Measurements from ENCODE around the gene HMX3. TPM values are rescaled to one million over a fixed set of nuclear protein-coding genes. Genes with fewer than 3 reads are reported as not detected.

Gene HMX3
- total RNA-seq, 1 donor from 2014 or later: not detected

DNA sequence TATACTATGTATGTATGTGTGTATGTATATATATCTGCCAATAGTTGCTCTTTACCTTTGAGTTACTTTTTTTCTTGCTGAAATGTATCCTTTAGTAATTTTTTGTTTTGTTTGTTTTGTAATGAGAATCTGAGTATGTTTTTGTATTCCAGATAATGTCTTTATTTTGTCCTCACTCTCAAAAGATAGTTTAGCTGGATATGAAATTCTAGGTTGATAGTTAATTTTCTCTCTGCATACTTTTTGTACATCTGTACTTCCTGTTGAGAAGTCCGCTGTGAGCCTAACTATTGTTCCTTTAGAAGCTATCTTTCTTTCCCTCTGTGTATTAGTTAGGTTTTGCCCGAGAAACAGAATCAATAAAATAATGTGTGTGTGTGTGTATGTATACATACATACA, 48.0 kb downstream of the HMX3 start:
- H4K20me1 ChIP-seq (ENCODE audit: insufficient read depth, low read length): no peaks in the 10 kb centered on the region
- Mint-ChIP-seq H3K4me1 (ENCODE audit: low read depth, unreplicated experiment) (no peaks in the 10 kb centered on the region), H3K4me3 (ENCODE audit: unreplicated experiment) (no peak overlapping the region), H3K9me3 (ENCODE audit: unreplicated experiment) (peaks cover 7% of the 10 kb centered on the region), H3K27me3 (ENCODE audit: low read depth, unreplicated experiment) (no peaks in the 10 kb centered on the region), H3K36me3 (ENCODE audit: low read depth, unreplicated experiment) (peaks cover 13% of the 10 kb centered on the region), H3K27ac (ENCODE audit: unreplicated experiment) (no peak overlapping the region)
- H2AFZ ChIP-seq (ENCODE audit: low read depth, low read length): no peak overlapping the region
- H3K9me3 ChIP-seq (ENCODE audit: insufficient read depth, low read depth, low read length): no peaks in the 10 kb centered on the region
- no peaks in the 10 kb centered on the region for H3K36me3 ChIP-seq (ENCODE audit: insufficient read depth, low read length)
- FAIRE-seq: no peak
- TF ChIP-seq, protein P1, sequence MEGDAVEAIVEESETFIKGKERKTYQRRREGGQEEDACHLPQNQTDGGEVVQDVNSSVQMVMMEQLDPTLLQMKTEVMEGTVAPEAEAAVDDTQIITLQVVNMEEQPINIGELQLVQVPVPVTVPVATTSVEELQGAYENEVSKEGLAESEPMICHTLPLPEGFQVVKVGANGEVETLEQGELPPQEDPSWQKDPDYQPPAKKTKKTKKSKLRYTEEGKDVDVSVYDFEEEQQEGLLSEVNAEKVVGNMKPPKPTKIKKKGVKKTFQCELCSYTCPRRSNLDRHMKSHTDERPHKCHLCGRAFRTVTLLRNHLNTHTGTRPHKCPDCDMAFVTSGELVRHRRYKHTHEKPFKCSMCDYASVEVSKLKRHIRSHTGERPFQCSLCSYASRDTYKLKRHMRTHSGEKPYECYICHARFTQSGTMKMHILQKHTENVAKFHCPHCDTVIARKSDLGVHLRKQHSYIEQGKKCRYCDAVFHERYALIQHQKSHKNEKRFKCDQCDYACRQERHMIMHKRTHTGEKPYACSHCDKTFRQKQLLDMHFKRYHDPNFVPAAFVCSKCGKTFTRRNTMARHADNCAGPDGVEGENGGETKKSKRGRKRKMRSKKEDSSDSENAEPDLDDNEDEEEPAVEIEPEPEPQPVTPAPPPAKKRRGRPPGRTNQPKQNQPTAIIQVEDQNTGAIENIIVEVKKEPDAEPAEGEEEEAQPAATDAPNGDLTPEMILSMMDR (IDR thresholded peaks at IDR 0.05; ENCODE audit: insufficient read depth, low read depth, low read length): no peak
- no peak for TF ChIP-seq EZH2 (IDR thresholded peaks at IDR 0.05; ENCODE audit: insufficient read depth, low read length)
- DNase-seq (ENCODE audit: low read depth): no peak
- H3K27me3 ChIP-seq (ENCODE audit: insufficient read depth, low read length): no peaks in the 10 kb centered on the region
- H3K79me2 ChIP-seq (ENCODE audit: insufficient read depth, low read length): no peaks in the 10 kb centered on the region
- H3K4me3 ChIP-seq (ENCODE audit: insufficient read depth, low read depth, low read length): no peak overlapping the region
- H3K9ac ChIP-seq (ENCODE audit: low read length): no peak overlapping the region
- no peak overlapping the region for H3K4me2 ChIP-seq (ENCODE audit: low read length)
- no peak overlapping the region for H3K27ac ChIP-seq (ENCODE audit: low read depth, low read length)
- H3K4me1 ChIP-seq (ENCODE audit: insufficient read depth, low read length): no peaks in the 10 kb centered on the region

DNA sequence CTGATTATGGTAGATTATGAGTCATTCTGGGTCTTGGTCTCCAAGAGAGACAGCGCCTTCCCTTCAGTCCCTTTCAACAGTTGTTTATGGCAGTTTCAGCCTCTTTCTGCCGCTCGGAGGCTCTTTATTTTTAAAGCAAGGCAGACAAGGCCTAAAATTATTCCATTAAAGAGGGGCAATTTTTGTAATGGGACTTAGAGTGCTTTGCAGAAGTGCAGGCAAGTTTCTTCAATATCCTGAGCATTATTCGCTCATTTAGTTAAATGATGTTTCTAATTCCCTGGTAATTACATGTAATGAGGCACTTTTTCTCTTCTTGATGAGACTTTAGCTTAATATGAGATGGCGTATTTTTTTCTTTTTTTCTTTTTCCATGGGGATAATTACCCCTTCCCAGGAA, 52.0 kb downstream of the HMX3 start:
- Histone ChIP-seq H3K4me3 (ENCODE audit: insufficient read depth, low read depth, low read length) (no peak overlapping the region), H3K27me3 (ENCODE audit: insufficient read depth, low read length) (no peaks in the 10 kb centered on the region), H3K9ac (ENCODE audit: low read length) (no peak overlapping the region), H4K20me1 (ENCODE audit: insufficient read depth, low read length) (no peaks in the 10 kb centered on the region), H3K9me3 (ENCODE audit: insufficient read depth, low read depth, low read length) (no peaks in the 10 kb centered on the region), H3K4me2 (ENCODE audit: low read length) (no peak overlapping the region), H2AFZ (ENCODE audit: low read depth, low read length) (no peak overlapping the region), H3K4me1 (ENCODE audit: insufficient read depth, low read length) (no peaks in the 10 kb centered on the region), H3K79me2 (ENCODE audit: insufficient read depth, low read length) (no peaks in the 10 kb centered on the region), H3K36me3 (ENCODE audit: insufficient read depth, low read length) (no peaks in the 10 kb centered on the region), H3K27ac (ENCODE audit: low read depth, low read length) (no peak overlapping the region)
- Mint-ChIP-seq H3K4me3 (ENCODE audit: unreplicated experiment) (no peak overlapping the region), H3K36me3 (ENCODE audit: low read depth, unreplicated experiment) (peaks cover 17% of the 10 kb centered on the region), H3K27ac (ENCODE audit: unreplicated experiment) (no peak overlapping the region), H3K27me3 (ENCODE audit: low read depth, unreplicated experiment) (no peaks in the 10 kb centered on the region), H3K9me3 (ENCODE audit: unreplicated experiment) (peaks cover 7% of the 10 kb centered on the region), H3K4me1 (ENCODE audit: low read depth, unreplicated experiment) (peaks cover 3% of the 10 kb centered on the region)
- DNase-seq (ENCODE audit: low read depth) (no peak), FAIRE-seq (no peak)
- TF ChIP-seq EZH2 (IDR thresholded peaks at IDR 0.05; ENCODE audit: insufficient read depth, low read length): no peak
- TF ChIP-seq, protein P1 (IDR thresholded peaks at IDR 0.05; ENCODE audit: insufficient read depth, low read depth, low read length): no peak

Other genes with a start within 250 kb of the HMX3 start
- gene FAM24A, start 225.4 kb upstream of the HMX3 start, total RNA-seq: not detected in 2 replicates
- 13.5 and 14.3 TPM in 2 replicates for gene C10orf88, start 181.7 kb upstream of the HMX3 start, total RNA-seq
- 3.7 and 4.8 TPM in 2 replicates for gene PSTK, start 155.6 kb upstream of the HMX3 start, total RNA-seq
- gene IKZF5, start 127.2 kb upstream of the HMX3 start, total RNA-seq: 10.8 and 11.0 TPM in 2 replicates
- 8.7 and 10.0 TPM in 2 replicates for gene ACADSB, start 127.0 kb upstream of the HMX3 start, total RNA-seq
- not detected in 2 replicates for gene HMX2, start 12.2 kb downstream of the HMX3 start, total RNA-seq
- 79.7 and 81.7 TPM in 2 replicates for gene BUB3, start 18.4 kb downstream of the HMX3 start, total RNA-seq